ENCODE data around the gene MKX.

Gene MKX

GRCh38 chr10:27779462-27780015, 33.9 kb upstream of the MKX start:
- TF ChIP-seq CTCF (IDR thresholded peaks at IDR 0.05), result no peak
- DNase-seq, result no peak
- no peaks in the 10 kb centered on the region for H3K9me3 ChIP-seq
- peak overlapping the region in 1 of 2 donors; percentile 35 for H3K27ac ChIP-seq
- H3K27me3 ChIP-seq, result no peaks in the 10 kb centered on the region
- H3K4me3 ChIP-seq, result no peak overlapping the region
- H3K36me3 ChIP-seq, result no peaks in the 10 kb centered on the region
- intact Hi-C loops (cut with DNase I; ENCODE audit: low total_unique reads), result loop anchor here (10.0 kb wide), 1 partner anchor 55 kb away; no protein-coding TSS in a partner anchor
- H3K4me1 ChIP-seq, result peaks cover 0 to 28% (median 11%) of the 10 kb centered on the region in 4 donors

GRCh38 chr10:27774831-27775230, 29.2 kb upstream of the MKX start:
- intact Hi-C loops (cut with DNase I; ENCODE audit: low total_unique reads), result no loop called here
- no peak for DNase-seq
- no peaks in the 10 kb centered on the region for H3K27me3 ChIP-seq
- peaks cover 0 to 17% (median 4%) of the 10 kb centered on the region in 4 donors for H3K4me1 ChIP-seq
- TF ChIP-seq CTCF (IDR thresholded peaks at IDR 0.05), result no peak
- no peaks in the 10 kb centered on the region for H3K9me3 ChIP-seq
- no peak overlapping the region for H3K4me3 ChIP-seq
- H3K27ac ChIP-seq, result no peak overlapping the region
- H3K36me3 ChIP-seq, result no peaks in the 10 kb centered on the region

GRCh38 chr10:27771231-27771630, 25.6 kb upstream of the MKX start:
- H3K9me3 ChIP-seq, result no peaks in the 10 kb centered on the region
- H3K36me3 ChIP-seq, result no peaks in the 10 kb centered on the region
- no peak for TF ChIP-seq CTCF (IDR thresholded peaks at IDR 0.05)
- no peaks in the 10 kb centered on the region for H3K27me3 ChIP-seq
- DNase-seq, result no peak
- H3K4me1 ChIP-seq, result peaks cover 0 to 11% (median 4%) of the 10 kb centered on the region in 4 donors
- intact Hi-C loops (cut with DNase I; ENCODE audit: low total_unique reads), result no loop called here
- H3K4me3 ChIP-seq, result no peak overlapping the region
- no peak overlapping the region for H3K27ac ChIP-seq

GRCh38 chr10:27770181-27770580, 24.6 kb upstream of the MKX start:
- Histone ChIP-seq H3K27ac (no peak overlapping the region), H3K4me3 (no peak overlapping the region), H3K36me3 (no peaks in the 10 kb centered on the region), H3K27me3 (no peaks in the 10 kb centered on the region), H3K9me3 (no peaks in the 10 kb centered on the region), H3K4me1 (peaks cover 0 to 11% (median 4%) of the 10 kb centered on the region in 4 donors)
- TF ChIP-seq CTCF (IDR thresholded peaks at IDR 0.05), result no peak
- DNase-seq, result no peak
- intact Hi-C loops (cut with DNase I; ENCODE audit: low total_unique reads), result no loop called here

GRCh38 chr10:27760867-27761266, 15.2 kb upstream of the MKX start:
- H3K27me3 ChIP-seq, result no peaks in the 10 kb centered on the region
- no peak for DNase-seq
- H3K4me3 ChIP-seq, result no peak overlapping the region
- intact Hi-C loops (cut with DNase I; ENCODE audit: low total_unique reads), result no loop called here
- no peaks in the 10 kb centered on the region for H3K4me1 ChIP-seq
- H3K9me3 ChIP-seq, result no peaks in the 10 kb centered on the region
- no peak overlapping the region for H3K27ac ChIP-seq
- H3K36me3 ChIP-seq, result no peaks in the 10 kb centered on the region
- TF ChIP-seq CTCF (IDR thresholded peaks at IDR 0.05), result no peak

Measured in tibial artery (tissue), 4 donors.